Activated T-helper 1 cell treated with Interleukin-2 at 50 U/mL for 16 hours (primary cell): ENCODE results near the gene PRORP.
A peak's percentile ranks its signal among the peaks of the same experiment; 100 is the strongest.
"Not testable (repeated sequence)": the region's sequence is repeated elsewhere in the genome, so short reads cannot be mapped to it uniquely, and the experiment has no call there.

Experiments used
- DNase-seq: peaks from one replicate; pipeline ENCODE4 v3.0.0-alpha.2; 2020; ENCODE audit warnings: low read depth

The PRORP gene

GRCh38 chr14:35121887-35122695 is at the start of gene PRORP, which contains the start of gene PPP2R3C:
TSS of gene PRORP (plus strand) at chr14:35122552. CDS start at chr14:35123246, 694 bp downstream.
TSS of gene PPP2R3C (minus strand) at chr14:35121990. CDS start at chr14:35121959, 31 bp downstream.
- DNase-seq = peak; percentile 80

- DNase-seq = no peak
Observed at GRCh38 chr14:35073486-35073885, 48.9 kb upstream of the PRORP start.

GRCh38 chr14:35078082-35078481 is 44.3 kb upstream of the PRORP start:
- DNase-seq = no peak

GRCh38 chr14:35079742-35080141 is 42.6 kb upstream of the PRORP start:
- DNase-seq = no peak

GRCh38 chr14:35083530-35084150 is 38.7 kb upstream of the PRORP start:
- DNase-seq = no peak

- DNase-seq = no peak
Observed at GRCh38 chr14:35085441-35085840, 36.9 kb upstream of the PRORP start.

GRCh38 chr14:35088514-35088913 is 33.8 kb upstream of the PRORP start:
- no peak for DNase-seq

GRCh38 chr14:35094645-35095044 is 27.7 kb upstream of the PRORP start:
- not testable (repeated sequence) for DNase-seq

GRCh38 chr14:35107866-35108265 is 14.5 kb upstream of the PRORP start:
- DNase-seq = no peak

- DNase-seq = no peak
Observed at GRCh38 chr14:35112641-35113040, 9.7 kb upstream of the PRORP start.

GRCh38 chr14:35113308-35113950 is 8.9 kb upstream of the PRORP start:
- no peak for DNase-seq

GRCh38 chr14:35114036-35114435 is 8.3 kb upstream of the PRORP start:
- DNase-seq = no peak

- DNase-seq = no peak
Observed at GRCh38 chr14:35116242-35116641, 6.1 kb upstream of the PRORP start.

GRCh38 chr14:35117112-35117511 is 5.2 kb upstream of the PRORP start:
- DNase-seq = no peak

GRCh38 chr14:35121026-35121886 is 1.1 kb upstream of the PRORP start:
- DNase-seq = no peak

- no peak for DNase-seq
Observed at GRCh38 chr14:35122696-35123387, 490 bp downstream of the PRORP start.

GRCh38 chr14:35123388-35123703 is 994 bp downstream of the PRORP start:
- no peak for DNase-seq

- no peak for DNase-seq
Observed at GRCh38 chr14:35124127-35124526, 1.8 kb downstream of the PRORP start.

GRCh38 chr14:35133542-35134328 is 11.4 kb downstream of the PRORP start:
- DNase-seq = no peak

- no peak for DNase-seq
Observed at GRCh38 chr14:35134329-35135123, 12.2 kb downstream of the PRORP start.
